ENCODE data around the gene IQCH.

DNA sequence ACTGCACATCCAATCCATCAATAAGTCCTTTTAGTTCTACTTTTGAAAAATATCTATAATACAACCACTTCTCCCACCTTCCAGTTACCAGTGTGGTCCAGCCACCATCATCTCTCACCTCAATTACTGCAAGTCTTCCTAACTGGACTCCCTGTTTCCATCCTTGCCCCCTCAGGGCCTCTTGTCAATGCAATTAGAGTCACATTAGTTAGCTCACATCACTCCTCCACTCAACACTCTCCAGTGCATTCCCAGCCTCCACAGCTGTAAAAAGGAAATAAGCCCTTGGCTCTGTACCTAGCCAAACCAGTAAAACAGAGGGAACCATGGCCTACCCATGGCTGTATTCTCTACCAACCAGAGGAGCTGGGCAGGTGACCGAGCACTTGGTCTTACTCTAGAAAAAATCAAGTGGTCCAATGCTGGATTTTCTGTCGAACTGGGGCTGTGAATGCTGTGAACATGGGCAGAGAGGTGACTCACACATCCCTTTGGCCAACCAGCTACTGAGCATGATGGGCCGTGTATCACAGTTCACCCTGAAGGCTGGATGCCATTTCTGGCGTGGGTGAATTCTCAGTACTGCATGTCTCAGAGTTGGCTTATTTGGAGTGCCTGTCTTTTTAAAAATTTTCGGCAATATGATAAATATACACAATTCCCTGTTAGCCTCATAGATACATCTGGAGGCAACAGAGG, 203.9 kb downstream of the IQCH start:
- no peak for TF ChIP-seq EZH2phosphoT487 (IDR thresholded peaks at IDR 0.05; ENCODE audit: borderline replicate concordance, low read length)
- TF ChIP-seq, protein P1, sequence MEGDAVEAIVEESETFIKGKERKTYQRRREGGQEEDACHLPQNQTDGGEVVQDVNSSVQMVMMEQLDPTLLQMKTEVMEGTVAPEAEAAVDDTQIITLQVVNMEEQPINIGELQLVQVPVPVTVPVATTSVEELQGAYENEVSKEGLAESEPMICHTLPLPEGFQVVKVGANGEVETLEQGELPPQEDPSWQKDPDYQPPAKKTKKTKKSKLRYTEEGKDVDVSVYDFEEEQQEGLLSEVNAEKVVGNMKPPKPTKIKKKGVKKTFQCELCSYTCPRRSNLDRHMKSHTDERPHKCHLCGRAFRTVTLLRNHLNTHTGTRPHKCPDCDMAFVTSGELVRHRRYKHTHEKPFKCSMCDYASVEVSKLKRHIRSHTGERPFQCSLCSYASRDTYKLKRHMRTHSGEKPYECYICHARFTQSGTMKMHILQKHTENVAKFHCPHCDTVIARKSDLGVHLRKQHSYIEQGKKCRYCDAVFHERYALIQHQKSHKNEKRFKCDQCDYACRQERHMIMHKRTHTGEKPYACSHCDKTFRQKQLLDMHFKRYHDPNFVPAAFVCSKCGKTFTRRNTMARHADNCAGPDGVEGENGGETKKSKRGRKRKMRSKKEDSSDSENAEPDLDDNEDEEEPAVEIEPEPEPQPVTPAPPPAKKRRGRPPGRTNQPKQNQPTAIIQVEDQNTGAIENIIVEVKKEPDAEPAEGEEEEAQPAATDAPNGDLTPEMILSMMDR (IDR thresholded peaks at IDR 0.05; ENCODE audit: low read depth, low read length, poor library complexity, severe bottlenecking), result no peak

All from DOHH2 (cell line).